Loucy (cell line): ENCODE measurements around the gene L3MBTL4.
"Not testable (repeated sequence)": the region's sequence is repeated elsewhere in the genome, so short reads cannot be mapped to it uniquely, and the experiment has no call there.

ENCODE experiments used
- H2AFZ ChIP-seq: fragments of 200-600 bp; sonication (generic); 2 replicates; pipeline ENCODE4 v1.6.0; 2016; ENCODE audit warnings: antibody characterized with exemption, mild to moderate bottlenecking, low read length, moderate library complexity
- H3F3A ChIP-seq: fragments of 200-600 bp; 2 replicates; pipeline ENCODE4 v1.6.0; 2016; ENCODE audit warnings: antibody characterized with exemption, low read depth, mild to moderate bottlenecking
- H3K27me3 ChIP-seq: fragments of 200-600 bp; sonication (generic); 2 replicates; pipeline ENCODE4 v1.6.1; 2014; ENCODE audit warnings: low read length, mild to moderate bottlenecking; ENCODE audit not compliant: insufficient read depth, poor library complexity, severe bottlenecking
- H3K36me3 ChIP-seq: fragments of 200-600 bp; sonication (generic); 2 replicates; pipeline ENCODE4 v1.6.1; 2016; ENCODE audit warnings: low read length; ENCODE audit not compliant: insufficient read depth
- H3K4me1 ChIP-seq: fragments of 200-600 bp; sonication (generic); 2 replicates; pipeline ENCODE4 v1.5.1; 2014; ENCODE audit warnings: low read length, mild to moderate bottlenecking; ENCODE audit not compliant: insufficient read depth, poor library complexity, severe bottlenecking
- H3K4me2 ChIP-seq: fragments of 200-600 bp; sonication (generic); 2 replicates; pipeline ENCODE4 v1.6.0; 2014; ENCODE audit warnings: antibody characterized with exemption, low read length, low read depth, mild to moderate bottlenecking; ENCODE audit not compliant: poor library complexity, severe bottlenecking
- H3K4me3 ChIP-seq: fragments of 200-600 bp; sonication (generic); 2 replicates; pipeline ENCODE4 v1.5.1; 2014; ENCODE audit warnings: low read length, mild to moderate bottlenecking, mixed read lengths; ENCODE audit not compliant: poor library complexity, severe bottlenecking
- H3K79me2 ChIP-seq: fragments of 200-600 bp; sonication (generic); 2 replicates; pipeline ENCODE4 v1.6.1; 2014; ENCODE audit warnings: low read length; ENCODE audit not compliant: insufficient read depth
- H3K9ac ChIP-seq: fragments of 200-600 bp; sonication (generic); 2 replicates; pipeline ENCODE4 v1.6.0; 2014; ENCODE audit warnings: mild to moderate bottlenecking, low read depth, low read length, moderate library complexity; ENCODE audit not compliant: poor library complexity, severe bottlenecking
- H3K9me2 ChIP-seq: fragments of 200-600 bp; sonication (generic); replicated peaks from 2 replicates; pipeline ENCODE4 v1.6.1; 2016; ENCODE audit warnings: low read depth, low read length, mixed read lengths
- H3K9me3 ChIP-seq: fragments of 200-600 bp; sonication (generic); 2 replicates; pipeline ENCODE4 v1.6.1; 2014; ENCODE audit warnings: mild to moderate bottlenecking, antibody characterized with exemption, low read length, low read depth; ENCODE audit not compliant: insufficient read depth
- H4K20me1 ChIP-seq: fragments of 200-600 bp; sonication (generic); 2 replicates; pipeline ENCODE4 v1.6.0; 2014; ENCODE audit warnings: antibody characterized with exemption, low read length, mild to moderate bottlenecking; ENCODE audit not compliant: insufficient read depth, poor library complexity, severe bottlenecking
- EZH2phosphoT487 ChIP-seq: fragments of 200-600 bp; IDR thresholded peaks from 2 replicates; pipeline ENCODE4 v1.6.1; 2018; ENCODE audit warnings: antibody characterized with exemption, mild to moderate bottlenecking, moderate library complexity, borderline replicate concordance
- TF ChIP-seq, protein P1 (sequence below): fragments of 200-600 bp; sonication (generic); conservative IDR thresholded peaks from 2 replicates; pipeline ENCODE4 v1.5.1; 2014; ENCODE audit warnings: mild to moderate bottlenecking, antibody characterized with exemption, low read length

The L3MBTL4 gene

DNA sequence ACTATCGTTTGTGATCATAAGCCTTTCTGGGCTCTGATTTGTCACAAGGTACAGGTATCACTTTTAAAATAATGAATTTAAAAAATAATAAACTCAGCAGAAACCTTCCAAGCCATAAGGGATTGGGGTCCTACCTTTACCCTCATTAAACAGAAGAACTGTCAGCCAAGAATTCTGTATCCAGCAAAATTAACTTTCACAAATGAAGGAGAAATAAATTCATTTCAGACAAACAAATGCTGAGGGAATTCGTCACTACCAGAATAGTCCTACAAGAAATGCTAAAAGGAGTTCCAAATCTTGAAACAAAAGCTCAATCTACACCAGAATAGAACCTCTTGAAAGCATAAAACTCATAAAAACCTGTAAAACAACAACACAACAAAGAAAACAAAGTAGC is 25.7 kb downstream of the L3MBTL4 start:
- Histone ChIP-seq H4K20me1 (no peaks in the 10 kb centered on the region), H3K27me3 (no peaks in the 10 kb centered on the region), H3K9ac (no peak overlapping the region), H3K9me3 (no peaks in the 10 kb centered on the region), H3K9me2 (no peaks in the 10 kb centered on the region), H3K4me3 (no peak overlapping the region), H3K79me2 (no peaks in the 10 kb centered on the region), H3K4me2 (no peak overlapping the region), H3F3A (no peaks in the 10 kb centered on the region), H2AFZ (no peak overlapping the region), H3K36me3 (no peaks in the 10 kb centered on the region), H3K4me1 (no peaks in the 10 kb centered on the region)
- TF ChIP-seq EZH2phosphoT487: no peak
- TF ChIP-seq, protein P1, sequence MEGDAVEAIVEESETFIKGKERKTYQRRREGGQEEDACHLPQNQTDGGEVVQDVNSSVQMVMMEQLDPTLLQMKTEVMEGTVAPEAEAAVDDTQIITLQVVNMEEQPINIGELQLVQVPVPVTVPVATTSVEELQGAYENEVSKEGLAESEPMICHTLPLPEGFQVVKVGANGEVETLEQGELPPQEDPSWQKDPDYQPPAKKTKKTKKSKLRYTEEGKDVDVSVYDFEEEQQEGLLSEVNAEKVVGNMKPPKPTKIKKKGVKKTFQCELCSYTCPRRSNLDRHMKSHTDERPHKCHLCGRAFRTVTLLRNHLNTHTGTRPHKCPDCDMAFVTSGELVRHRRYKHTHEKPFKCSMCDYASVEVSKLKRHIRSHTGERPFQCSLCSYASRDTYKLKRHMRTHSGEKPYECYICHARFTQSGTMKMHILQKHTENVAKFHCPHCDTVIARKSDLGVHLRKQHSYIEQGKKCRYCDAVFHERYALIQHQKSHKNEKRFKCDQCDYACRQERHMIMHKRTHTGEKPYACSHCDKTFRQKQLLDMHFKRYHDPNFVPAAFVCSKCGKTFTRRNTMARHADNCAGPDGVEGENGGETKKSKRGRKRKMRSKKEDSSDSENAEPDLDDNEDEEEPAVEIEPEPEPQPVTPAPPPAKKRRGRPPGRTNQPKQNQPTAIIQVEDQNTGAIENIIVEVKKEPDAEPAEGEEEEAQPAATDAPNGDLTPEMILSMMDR: no peak

- Histone ChIP-seq H3K4me3 (no peak overlapping the region), H3K9me2 (no peaks in the 10 kb centered on the region), H3K27me3 (no peaks in the 10 kb centered on the region), H3K79me2 (no peaks in the 10 kb centered on the region), H3K4me1 (no peaks in the 10 kb centered on the region), H3F3A (no peaks in the 10 kb centered on the region), H2AFZ (no peak overlapping the region), H4K20me1 (no peaks in the 10 kb centered on the region), H3K4me2 (no peak overlapping the region), H3K9ac (no peak overlapping the region), H3K36me3 (no peaks in the 10 kb centered on the region), H3K9me3 (no peaks in the 10 kb centered on the region)
- TF ChIP-seq EZH2phosphoT487: no peak
- TF ChIP-seq, protein P1: no peak
Measured at GRCh38 chr18:6382963-6383362, 31.7 kb downstream of the L3MBTL4 start.

DNA sequence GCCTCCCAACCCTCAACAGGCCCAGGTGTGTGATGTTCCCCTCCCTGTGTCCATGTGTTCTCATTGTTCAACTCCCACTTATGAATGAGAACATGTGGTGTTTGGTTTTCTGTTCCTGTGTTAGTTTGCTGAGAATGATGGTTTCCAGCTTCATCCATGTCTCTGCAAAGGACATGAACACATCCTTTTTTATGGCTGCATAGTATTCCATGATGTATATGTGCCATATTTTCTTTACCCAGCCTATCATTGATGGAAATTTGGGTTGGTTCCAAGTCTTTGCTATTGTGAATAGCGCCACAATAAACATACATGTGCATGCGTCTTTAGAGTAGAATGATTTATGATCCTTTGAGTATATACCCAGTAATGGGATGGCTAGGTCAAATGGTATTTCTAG is 37.2 kb downstream of the L3MBTL4 start:
- H3K27me3 ChIP-seq, H3K4me3 ChIP-seq, H4K20me1 ChIP-seq, H3K4me2 ChIP-seq, H2AFZ ChIP-seq, H3K9me2 ChIP-seq, H3K4me1 ChIP-seq, H3K79me2 ChIP-seq, H3K9me3 ChIP-seq, H3K9ac ChIP-seq, H3F3A ChIP-seq, H3K36me3 ChIP-seq: not testable (repeated sequence)

- Histone ChIP-seq H3K4me2 (no peak overlapping the region), H3K4me3 (no peak overlapping the region)
Measured at GRCh38 chr18:6376433-6377229, 38.1 kb downstream of the L3MBTL4 start.

More at GRCh38 chr18:6376433-6377229, 38.1 kb downstream of the L3MBTL4 start:
- H2AFZ ChIP-seq: no peak overlapping the region
- no peaks in the 10 kb centered on the region for H3K4me1 ChIP-seq
- H4K20me1 ChIP-seq: no peaks in the 10 kb centered on the region
- H3K9me3 ChIP-seq: no peaks in the 10 kb centered on the region
- H3K79me2 ChIP-seq: no peaks in the 10 kb centered on the region
- TF ChIP-seq, protein P1: no peak
- TF ChIP-seq EZH2phosphoT487: no peak
- H3K9me2 ChIP-seq: no peaks in the 10 kb centered on the region
- no peaks in the 10 kb centered on the region for H3K36me3 ChIP-seq
- H3K9ac ChIP-seq: no peak overlapping the region
- no peaks in the 10 kb centered on the region for H3K27me3 ChIP-seq
- no peaks in the 10 kb centered on the region for H3F3A ChIP-seq
